Pancreas (tissue), 10 donors: ENCODE results near the gene MED10. TPM values are rescaled to one million over a fixed set of nuclear protein-coding genes. Genes with fewer than 3 reads are reported as not detected.

ENCODE experiments used
- ATAC-seq, 4 donors: fragments of 200-7000 bp; cut with Tn5 transposase; one replicate each; pipeline versions ENCODE4 v1.8.0 to v1.9.1; 2020; ENCODE audit warnings: mild to moderate bottlenecking in 4 of 4, moderate library complexity in 4 of 4
- DNase-seq, 6 donors: peaks; one replicate each; pipeline ENCODE4 v3.0.0-alpha.2; 2020
- FAIRE-seq: peaks from 2 replicates; lab custom pipeline; 2012; peaks lifted over from hg19 to GRCh38; lab: Jason Lieb, UNC
- H3K27ac ChIP-seq, 4 donors: fragments of 200-600 bp; sonication (generic); 1 replicate in 3 of 4; 2 replicates in 1 of 4; pipeline versions ENCODE4 v1.5.0 to v1.8.0; 2020
- H3K27me3 ChIP-seq, 4 donors: fragments of 200-600 bp; one replicate each; pipeline ENCODE4 v1.8.0; 2021
- H3K36me3 ChIP-seq, 3 donors: fragments of 200-600 bp; sonication (generic) in 1 of 3; one replicate each; pipeline versions ENCODE4 v1.5.0 to v1.8.0; 2020 to 2021
- H3K4me1 ChIP-seq, 3 donors: fragments of 200-600 bp; one replicate each; pipeline ENCODE4 v1.8.0; 2021
- H3K4me3 ChIP-seq, 4 donors: fragments of 200-600 bp; sonication (generic) in 2 of 4; one replicate each; pipeline versions ENCODE4 v1.5.0 to v1.8.0; 2020 to 2021
- H3K9me3 ChIP-seq, 4 donors: fragments of 200-600 bp; one replicate each; pipeline ENCODE4 v1.8.0; 2021
- CTCF ChIP-seq, 4 donors: fragments of 200-600 bp; sonication (generic) in 3 of 4; IDR thresholded peaks; one replicate each; pipeline versions ENCODE4 v1.5.0 to v1.8.0; 2021; ENCODE audit warnings: antibody characterized with exemption in 4 of 4
- WGBS, 2 donors: extraction: QIAGEN DNeasy Blood & Tissue Kit; methylation state at CpG; one replicate each; pipeline ENCODE4 v1.1.7; 2013; 5-methylcytosine and 5-hydroxymethylcytosine counted together
- intact Hi-C, 3 donors: fragments of 100-400 bp; cut with DNase I; formaldehyde crosslinking; loops; one replicate each; pipeline versions ENCODE4 v1.11.1 to v1.14.2; 2022
- polyA plus RNA-seq, 2 donors: library from polyadenylated mRNA; stranded (reverse); fragments of 200-250 nt; gene quantifications; one replicate each; pipeline ENCODE4 v1.2.3, GENCODE V29; 2013
- total RNA-seq, 6 donors: library from RNA; stranded (reverse); fragmentation: NEBNext Ultra II Directional in 4 of 6; extraction: Animal tissue kit (Norgen Biotek cat#: 25700) in 4 of 6; gene quantifications; one replicate each; pipeline versions ENCODE4 v1.2.1 to v1.2.4, GENCODE V29; 2021 to 2023
- donor health status: healthy with polysubstance abuse.
- donor health status: DM: no; HTN: no; CAD: no; lungs with moderate emphysema.
- donor health status: DM: no; HTN: no; CAD: no.
- donor health status: control.
- donor health status: control.
- donor health status: Bipolar disorder and iron deficiency.
- donor health status: DM: yes; HTN: yes; CAD: no.
- donor health status: DM: no; HTN: no; CAD: no.
- donor health status: DM: no; HTN: no; CAD: no.
- donor health status: DM: yes; HTN: yes; CAD: no.

MED10 gene
- total RNA-seq (10 to 100 TPM; 10.9 to 20.5 (median 14.4) TPM), polyA plus RNA-seq (10 to 100 TPM; 17.4 to 25.1 TPM)

- 0 to 1% methylated on average over 53 to 60 of the region's 60 CpGs for WGBS, 2 donors
- FAIRE-seq (no peak), ATAC-seq (peak; percentile 100), DNase-seq (peak; percentile 90 to 97 (median 94))
- H3K4me3 ChIP-seq: peak within 1 kb of the TSS; percentile 91 to 99 (median 96)
- no peak for TF ChIP-seq CTCF (IDR thresholded peaks at IDR 0.05)
- peaks cover 0 to 13% (median 4%) of the 10 kb centered on the region in 3 donors for H3K4me1 ChIP-seq
- peak within 1 kb of the TSS; percentile 35 to 66 (median 61) for H3K27ac ChIP-seq
- no peaks in the 10 kb centered on the region for H3K27me3 ChIP-seq
- intact Hi-C loops: no loop called here
- peaks cover 0 to 23% (median 0%) of the 10 kb centered on the region in 3 donors for H3K36me3 ChIP-seq
- no peaks in the 10 kb centered on the region for H3K9me3 ChIP-seq
Observed at GRCh38 chr5:6377905-6378765, at the start of gene MED10. MED10 (minus strand) TSS chr5:6378547; CDS start chr5:6378483, 64 bp downstream.

GRCh38 chr5:6427694-6428093, 49.3 kb upstream of the MED10 start:
- Histone ChIP-seq H3K4me1 (no peaks in the 10 kb centered on the region), H3K9me3 (no peaks in the 10 kb centered on the region), H3K27ac (no peak overlapping the region), H3K27me3 (peaks cover 0 to 3% (median 0%) of the 10 kb centered on the region in 4 donors), H3K4me3 (no peak overlapping the region), H3K36me3 (no peaks in the 10 kb centered on the region)
- no peak for TF ChIP-seq CTCF (IDR thresholded peaks at IDR 0.05)
- FAIRE-seq (no peak), DNase-seq (no peak), ATAC-seq (no peak)
- WGBS, 2 donors: 51 to 56% methylated on average over 4 of the region's 4 CpGs
- intact Hi-C loops: no loop called here

GRCh38 chr5:6424700-6425099, 46.4 kb upstream of the MED10 start:
- Histone ChIP-seq H3K27ac (no peak overlapping the region), H3K27me3 (no peaks in the 10 kb centered on the region), H3K36me3 (no peaks in the 10 kb centered on the region), H3K9me3 (no peaks in the 10 kb centered on the region), H3K4me1 (no peaks in the 10 kb centered on the region), H3K4me3 (no peak overlapping the region)
- DNase-seq: no peak
- no peak for ATAC-seq
- FAIRE-seq: no peak
- TF ChIP-seq CTCF (IDR thresholded peaks at IDR 0.05): no peak
- intact Hi-C loops: no loop called here

- Histone ChIP-seq H3K4me1 (no peaks in the 10 kb centered on the region), H3K9me3 (no peaks in the 10 kb centered on the region), H3K27ac (no peak overlapping the region), H3K27me3 (no peaks in the 10 kb centered on the region), H3K36me3 (no peaks in the 10 kb centered on the region), H3K4me3 (no peak overlapping the region)
- FAIRE-seq (no peak), DNase-seq (no peak), ATAC-seq (no peak)
- 67 to 77% methylated on average over 8 of the region's 8 CpGs for WGBS, 2 donors
- TF ChIP-seq CTCF (IDR thresholded peaks at IDR 0.05): no peak
- intact Hi-C loops: no loop called here
Observed at GRCh38 chr5:6424110-6424659, 45.8 kb upstream of the MED10 start.
